NCI-H187 treated with DMSO at 0.1 percent for 48 hours (cell line): ENCODE measurements around the gene ZACN.
"Not testable (repeated sequence)": the region's sequence is repeated elsewhere in the genome, so short reads cannot be mapped to it uniquely, and the experiment has no call there.

Source experiments
- DNase-seq: peaks from one replicate; lab custom pipeline; 2025; lab: John Stamatoyannopoulos, UW

The ZACN gene

DNA sequence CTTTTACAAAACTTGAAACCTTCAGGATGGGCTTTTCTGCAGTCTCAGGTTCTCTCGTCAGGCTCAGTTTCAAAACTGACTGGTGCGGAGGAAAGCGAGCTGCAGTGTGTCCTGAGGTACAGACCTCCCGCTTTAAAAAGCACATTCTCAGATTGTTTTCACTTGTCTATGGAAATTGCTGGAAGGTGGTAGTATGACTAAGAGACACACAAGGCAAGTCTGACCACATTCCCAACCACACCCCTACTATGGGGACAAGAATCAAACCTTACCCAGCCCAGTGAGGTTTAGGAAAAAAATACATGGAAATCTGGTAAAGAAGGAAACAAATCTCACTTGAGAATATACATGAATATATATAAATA, 24.9 kb upstream of the ZACN start:
- no peak for DNase-seq

DNA sequence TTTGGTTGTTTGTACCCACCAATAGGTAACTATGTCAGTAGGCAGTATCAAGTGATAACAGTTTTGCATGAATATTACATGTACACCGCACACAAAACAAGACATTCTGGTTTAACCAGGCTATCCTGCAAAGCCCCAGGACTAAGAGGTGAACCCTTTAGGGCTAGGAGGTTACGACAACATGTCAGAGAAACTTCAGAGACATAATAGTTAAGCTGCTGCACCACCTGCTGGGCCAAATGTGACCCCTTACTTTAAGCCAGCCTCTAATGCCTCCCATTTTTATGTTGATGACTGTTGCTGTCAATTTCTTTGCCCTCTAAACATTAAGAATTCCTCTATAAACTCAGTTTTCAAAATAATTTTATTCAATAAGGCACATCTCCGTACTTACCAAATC, 22.1 kb upstream of the ZACN start:
- no peak for DNase-seq

DNA sequence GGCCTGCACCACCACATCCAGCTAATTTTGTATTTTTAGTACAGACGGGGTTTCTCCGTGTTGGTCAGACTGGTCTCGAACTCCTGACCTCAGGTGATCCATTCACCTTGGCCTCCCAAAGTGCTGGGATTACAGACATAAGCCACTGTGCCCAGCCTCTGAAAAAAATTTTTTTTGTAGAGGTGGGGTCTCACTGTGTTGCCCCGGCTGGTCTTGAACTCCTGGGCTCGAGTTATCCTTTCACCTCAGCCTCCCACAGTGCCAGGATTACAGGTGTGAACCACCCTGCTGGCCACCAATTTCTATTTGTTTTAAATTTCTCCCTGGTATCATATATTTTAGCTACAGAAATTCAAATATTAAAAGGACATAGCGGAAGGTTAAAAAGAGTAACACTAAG, 20.7 kb upstream of the ZACN start:
- not testable (repeated sequence) for DNase-seq

DNA sequence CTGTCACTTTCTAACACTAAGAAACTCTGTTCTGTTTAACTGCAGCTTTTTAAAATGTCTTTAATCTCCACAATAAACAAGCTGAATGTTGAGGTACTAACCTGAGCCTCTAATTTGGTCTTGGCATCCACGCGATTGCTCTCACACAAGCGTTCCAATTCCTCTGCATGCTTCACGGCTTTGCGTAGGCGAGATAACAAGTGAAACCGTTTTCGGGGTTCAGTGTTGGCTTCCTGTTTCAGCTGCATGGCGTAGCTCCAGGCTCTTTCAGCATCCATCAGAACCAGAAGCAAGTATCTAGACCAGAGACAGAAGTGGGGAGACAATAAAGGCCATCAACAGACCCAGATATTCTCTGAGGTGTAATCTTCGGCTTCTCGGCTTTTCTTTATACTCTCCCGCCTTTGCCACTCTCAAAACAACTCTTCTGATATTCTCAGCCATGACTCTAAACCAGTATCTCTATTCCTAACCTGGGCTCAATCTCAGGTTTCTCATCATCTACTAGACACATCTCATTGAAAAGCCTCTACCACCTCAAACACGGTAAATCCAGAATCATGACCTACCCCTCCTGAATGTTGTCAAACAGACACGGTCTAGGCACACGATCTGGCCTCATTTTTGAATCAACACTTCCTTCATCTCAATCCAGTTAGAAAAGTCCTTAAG, 15.0 kb upstream of the ZACN start:
- DNase-seq: no peak

DNA sequence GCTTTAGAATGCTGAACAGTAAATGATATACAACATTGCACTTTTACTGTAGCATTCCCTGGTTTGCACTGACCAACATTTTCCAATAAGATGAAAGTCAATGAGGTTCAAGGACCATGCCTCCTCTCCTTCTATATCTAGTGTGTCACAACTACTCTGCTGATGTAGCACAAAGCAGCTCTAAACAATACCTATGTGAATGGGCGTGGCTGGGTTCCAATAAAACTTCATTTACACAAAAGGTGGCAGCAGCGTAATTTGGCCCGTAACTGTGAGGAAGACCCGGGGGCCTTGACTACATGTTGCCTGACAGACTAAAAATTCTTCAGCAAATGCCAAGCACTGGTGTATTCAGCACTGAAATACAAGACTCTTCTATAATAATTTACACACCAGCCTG, 13.2 kb upstream of the ZACN start:
- no peak for DNase-seq

DNA sequence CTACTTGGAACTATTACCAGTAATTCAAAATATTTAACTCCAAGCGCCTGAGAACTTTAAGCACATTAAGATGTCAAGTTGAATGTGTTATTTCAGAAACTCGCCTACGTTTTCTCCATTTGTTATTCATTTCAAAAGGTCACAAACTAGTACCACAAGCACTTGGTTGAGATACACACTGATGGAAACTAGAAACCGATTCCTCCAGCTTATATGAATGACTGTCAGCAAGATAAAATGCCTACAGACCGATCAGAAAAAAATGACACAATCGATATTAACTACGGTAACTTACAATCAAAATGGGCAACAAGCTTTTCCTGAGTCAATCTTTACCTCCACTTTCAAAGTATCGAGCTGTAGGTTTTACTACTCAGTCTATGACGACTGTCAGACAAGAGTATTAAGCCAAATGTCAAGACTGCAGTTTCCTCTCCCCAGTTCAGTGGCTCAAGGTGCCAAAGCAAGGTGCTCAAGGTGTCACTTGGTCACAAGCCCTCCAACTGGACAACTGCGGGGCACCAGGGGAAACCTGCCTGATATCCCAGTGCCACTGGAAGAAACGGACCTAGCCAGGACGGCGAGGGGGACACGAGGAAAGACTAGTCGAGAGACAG, 7.3 kb upstream of the ZACN start:
- DNase-seq: no peak

DNA sequence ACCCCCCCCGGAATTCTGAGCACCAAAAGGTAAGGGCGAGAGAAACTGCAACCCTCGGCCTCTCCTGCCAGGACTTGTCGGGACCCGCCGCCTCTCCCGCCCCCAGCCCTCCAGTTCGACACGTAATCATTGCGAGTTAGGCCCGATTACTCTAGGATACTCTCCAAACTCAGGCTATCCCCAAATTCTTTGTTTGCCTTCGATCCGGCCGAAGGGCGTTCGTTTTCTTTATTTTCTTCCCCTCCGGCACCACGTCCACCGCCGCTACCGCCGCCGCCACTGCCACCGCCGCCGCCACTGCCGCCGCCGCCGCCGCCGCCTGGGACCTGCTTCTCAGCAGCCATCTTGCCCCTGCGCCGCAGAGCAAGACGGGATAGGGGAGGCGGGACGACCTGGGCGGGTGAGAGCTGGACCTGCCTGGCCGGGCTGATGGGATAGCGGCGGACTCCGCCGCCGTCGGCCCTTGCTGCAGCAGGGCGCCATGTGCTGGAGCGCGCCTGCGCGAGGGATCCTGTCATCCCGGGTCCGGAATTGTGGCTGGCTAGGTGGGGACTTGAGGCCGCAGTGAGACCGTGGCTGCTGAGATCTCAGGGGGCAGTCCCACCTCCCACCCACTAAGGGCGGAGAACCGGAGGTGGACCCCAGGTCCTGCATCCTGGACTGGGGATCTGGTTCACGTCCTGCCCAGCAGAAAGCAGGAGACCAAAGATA, 6.7 kb upstream of the ZACN start, which contains the start of gene SRP68:
Gene SRP68, minus strand, starts transcription at position 370 of the 711 bp plus-strand sequence. Its CDS starts 26 bp downstream, at position 344.
- DNase-seq: peak; percentile 47

DNA sequence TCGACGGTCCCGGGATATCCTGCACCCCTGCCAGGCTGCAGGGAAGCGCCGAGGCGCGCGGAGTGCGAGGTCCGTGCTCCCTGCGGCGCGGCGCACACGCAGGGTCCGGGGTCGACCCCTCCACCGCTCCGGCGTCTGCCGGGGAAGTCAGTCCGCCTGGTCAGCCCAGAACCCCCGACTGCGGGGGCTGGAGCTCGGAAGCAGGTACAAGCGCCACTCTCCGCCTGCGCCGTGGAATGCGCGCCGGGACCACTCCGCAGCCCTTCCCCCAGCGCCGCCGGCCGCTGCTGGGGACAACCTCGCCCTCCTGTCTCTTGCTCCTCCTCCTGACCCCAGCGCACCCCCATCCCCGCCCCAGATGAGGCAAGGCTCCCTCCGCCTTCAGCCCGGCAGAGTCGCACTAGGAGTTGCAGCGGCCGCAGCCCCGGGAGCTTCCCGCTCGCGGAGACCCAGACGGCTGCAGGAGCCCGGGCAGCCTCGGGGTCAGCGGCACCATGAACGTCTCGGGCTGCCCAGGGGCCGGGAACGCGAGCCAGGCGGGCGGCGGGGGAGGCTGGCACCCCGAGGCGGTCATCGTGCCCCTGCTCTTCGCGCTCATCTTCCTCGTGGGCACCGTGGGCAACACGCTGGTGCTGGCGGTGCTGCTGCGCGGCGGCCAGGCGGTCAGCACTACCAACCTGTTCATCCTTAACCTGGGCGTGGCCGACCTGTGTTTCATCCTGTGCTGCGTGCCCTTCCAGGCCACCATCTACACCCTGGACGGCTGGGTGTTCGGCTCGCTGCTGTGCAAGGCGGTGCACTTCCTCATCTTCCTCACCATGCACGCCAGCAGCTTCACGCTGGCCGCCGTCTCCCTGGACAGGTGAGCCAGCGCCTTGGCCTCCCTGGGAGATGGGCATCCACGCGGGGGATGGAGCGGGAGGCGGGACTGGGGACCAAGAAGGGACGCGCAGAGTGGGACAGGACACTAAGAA, 4.3 kb upstream of the ZACN start, which contains the start of gene GALR2:
Gene GALR2, plus strand, starts transcription at position 392 of the 974 bp plus-strand sequence. Its CDS starts 103 bp downstream, at position 495.
- DNase-seq: no peak

DNA sequence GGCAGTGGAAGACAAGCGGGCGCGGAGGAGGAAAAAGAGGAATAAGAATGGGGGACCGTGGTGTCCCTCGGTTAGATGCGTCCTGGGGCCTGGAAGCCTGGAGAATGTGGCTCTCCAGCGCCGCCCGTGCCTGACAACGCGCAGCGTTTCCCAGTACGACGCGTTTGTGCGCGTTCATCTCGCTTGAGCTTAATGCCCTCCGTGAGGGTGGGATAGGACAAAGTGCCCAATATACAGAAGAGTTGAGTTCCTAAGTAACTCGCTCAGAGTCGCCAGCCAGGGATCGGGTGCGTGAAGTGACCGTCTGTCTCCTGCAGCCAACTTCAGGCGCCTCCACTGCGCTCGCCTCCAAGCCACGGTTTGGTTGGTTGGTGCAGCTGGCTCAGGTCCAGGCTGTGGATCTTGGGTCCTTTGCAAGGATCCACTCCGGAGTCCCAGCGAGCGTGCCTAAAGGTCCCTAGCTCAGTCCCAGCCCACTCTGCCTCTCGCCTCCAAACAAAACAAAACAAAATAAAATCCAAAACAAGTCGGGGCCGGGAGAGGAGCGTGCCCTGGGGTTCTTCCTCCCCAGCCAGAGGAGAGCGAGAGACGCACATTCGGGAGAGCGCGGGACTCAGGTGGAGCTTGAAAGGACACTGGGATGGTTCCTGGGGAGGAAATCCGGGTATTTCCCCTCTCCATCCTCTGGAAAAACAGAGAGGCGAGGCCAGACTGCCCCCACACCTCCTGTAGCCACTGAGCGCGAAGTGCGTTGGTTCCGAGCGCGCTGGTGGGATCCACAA, 3.4 kb upstream of the ZACN start:
- DNase-seq: no peak

DNA sequence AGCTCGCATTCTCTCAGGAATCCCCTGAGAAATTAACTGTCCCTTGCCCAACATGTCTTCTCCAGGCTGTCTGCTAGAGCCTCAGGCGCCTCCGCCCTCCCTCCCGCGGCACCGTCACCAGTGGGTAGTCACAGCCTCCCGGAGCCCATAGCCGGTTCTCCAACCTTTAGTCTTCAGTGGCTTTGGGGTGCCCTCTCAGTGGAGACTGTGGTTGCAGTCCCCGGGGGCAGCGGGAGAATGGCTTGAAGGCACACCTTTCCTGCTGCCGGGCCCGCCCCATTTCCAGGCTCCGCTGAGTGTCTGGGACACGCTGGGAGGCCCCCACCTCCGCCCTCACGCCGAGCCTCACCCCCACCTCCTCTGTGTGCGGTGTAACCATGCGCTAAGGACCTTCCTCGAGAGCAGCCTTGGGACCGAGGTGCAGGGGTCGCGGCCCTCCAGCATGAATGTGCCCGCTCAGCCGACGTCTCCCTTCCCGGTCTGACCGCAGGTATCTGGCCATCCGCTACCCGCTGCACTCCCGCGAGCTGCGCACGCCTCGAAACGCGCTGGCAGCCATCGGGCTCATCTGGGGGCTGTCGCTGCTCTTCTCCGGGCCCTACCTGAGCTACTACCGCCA, 2.7 kb upstream of the ZACN start:
- no peak for DNase-seq

DNA sequence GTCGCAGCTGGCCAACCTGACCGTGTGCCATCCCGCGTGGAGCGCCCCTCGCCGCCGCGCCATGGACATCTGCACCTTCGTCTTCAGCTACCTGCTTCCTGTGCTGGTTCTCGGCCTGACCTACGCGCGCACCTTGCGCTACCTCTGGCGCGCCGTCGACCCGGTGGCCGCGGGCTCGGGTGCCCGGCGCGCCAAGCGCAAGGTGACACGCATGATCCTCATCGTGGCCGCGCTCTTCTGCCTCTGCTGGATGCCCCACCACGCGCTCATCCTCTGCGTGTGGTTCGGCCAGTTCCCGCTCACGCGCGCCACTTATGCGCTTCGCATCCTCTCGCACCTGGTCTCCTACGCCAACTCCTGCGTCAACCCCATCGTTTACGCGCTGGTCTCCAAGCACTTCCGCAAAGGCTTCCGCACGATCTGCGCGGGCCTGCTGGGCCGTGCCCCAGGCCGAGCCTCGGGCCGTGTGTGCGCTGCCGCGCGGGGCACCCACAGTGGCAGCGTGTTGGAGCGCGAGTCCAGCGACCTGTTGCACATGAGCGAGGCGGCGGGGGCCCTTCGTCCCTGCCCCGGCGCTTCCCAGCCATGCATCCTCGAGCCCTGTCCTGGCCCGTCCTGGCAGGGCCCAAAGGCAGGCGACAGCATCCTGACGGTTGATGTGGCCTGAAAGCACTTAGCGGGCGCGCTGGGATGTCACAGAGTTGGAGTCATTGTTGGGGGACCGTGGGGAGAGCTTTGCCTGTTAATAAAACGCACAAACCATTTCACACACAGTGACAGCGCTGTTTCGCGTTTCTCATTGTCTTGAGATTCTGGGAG, 2.0 kb upstream of the ZACN start:
- DNase-seq: no peak

DNA sequence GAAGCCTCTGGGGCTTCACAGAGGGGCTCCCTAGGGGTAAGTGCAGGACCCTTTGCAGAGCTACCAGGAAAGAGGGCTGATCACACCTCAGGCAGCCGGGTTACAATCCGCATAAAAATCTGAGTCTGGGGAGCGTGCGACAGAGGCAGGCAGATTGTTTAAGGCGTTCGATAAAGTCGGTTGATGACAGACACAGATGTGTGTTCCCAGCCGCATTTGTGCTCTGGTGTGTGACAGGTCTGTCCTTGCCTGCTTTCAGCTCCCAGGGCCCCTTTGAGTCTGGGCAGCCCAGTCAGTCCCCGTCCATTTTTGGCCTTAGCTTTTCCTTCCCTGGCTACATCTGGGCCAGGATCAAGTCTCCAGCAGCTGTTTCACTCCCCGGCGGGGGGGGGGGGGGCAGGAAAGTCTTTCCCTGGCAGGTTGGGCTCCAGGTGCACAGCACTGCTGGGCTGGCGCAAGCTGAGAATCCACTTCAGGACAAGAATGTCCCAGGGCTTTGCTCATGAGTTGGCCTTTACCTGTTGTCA, 1.3 kb upstream of the ZACN start:
- DNase-seq: no peak

DNA sequence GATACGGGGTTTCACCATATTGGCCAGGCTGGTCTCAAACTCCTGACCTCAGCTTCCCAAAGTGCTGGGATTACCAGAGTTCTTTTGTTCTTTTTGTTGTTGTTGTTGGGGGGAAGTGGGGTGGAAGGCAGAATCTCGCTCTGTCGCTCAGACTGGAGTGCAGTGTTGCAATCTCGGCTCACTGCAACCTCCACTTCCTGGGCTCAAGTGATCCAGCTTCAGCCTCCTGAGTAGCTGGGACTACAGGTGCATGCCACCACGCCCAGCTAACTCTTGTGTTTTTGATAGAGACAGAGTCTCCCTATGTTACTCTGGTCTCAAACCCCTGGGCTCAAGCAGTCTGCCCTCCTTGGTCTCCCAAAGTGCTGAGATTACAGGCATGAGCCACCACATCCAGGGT, 612 bp upstream of the ZACN start:
- not testable (repeated sequence) for DNase-seq

DNA sequence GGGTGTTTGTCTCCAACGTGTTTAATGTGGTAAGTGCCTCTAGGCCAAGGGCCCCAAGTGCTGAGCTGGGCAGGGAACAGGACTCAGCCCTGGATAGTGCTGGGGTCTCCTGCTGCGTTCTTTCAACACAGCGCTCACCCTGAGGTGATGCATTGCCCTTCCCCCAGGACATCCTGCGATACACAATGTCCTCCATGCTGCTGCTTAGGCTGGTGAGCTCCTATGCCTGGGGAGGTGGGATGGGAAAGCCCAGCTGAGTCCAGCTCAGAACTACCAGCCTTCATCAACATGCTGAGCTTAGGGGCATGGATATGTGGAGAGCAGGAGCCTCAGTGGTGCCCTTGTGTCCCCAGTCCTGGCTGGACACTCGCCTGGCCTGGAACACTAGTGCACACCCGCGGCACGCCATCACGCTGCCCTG, 563 bp downstream of the ZACN start:
- DNase-seq: no peak

DNA sequence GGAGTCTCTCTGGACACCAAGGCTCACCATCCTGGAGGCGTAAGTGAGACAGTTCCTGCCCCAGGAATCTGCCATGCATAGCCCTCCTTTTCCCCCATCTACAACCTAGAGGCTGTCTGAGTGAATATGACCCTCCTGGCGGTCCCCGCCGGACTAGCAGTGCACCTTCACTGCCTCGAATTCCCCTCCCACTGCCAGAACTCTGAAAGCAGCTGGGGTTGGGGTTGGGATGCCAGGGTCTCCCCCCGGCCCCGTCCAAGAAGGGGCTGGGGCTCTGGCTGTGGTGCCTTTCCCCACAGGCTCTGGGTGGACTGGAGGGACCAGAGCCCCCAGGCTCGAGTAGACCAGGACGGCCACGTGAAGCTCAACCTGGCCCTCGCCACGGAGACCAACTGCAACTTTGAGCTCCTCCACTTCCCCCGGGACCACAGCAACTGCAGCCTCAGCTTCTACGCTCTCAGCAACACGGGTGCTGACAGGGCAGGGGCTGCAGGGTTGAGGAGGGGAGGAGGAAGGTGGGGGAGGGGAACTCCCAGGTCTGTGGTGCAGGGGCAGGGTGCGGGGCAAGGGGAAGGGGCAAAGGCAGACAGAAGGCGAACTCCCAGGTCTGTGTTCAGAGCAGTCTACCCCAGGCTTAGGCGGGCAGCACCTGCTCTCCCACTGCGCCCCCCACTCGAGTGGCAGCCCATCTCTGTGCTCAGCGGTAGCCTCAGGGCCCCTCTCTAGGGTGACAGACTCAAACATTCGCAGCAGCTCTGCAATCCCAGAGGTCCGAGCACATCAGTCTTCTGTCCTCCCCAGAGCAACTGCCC, 1.2 kb downstream of the ZACN start:
- no peak for DNase-seq

DNA sequence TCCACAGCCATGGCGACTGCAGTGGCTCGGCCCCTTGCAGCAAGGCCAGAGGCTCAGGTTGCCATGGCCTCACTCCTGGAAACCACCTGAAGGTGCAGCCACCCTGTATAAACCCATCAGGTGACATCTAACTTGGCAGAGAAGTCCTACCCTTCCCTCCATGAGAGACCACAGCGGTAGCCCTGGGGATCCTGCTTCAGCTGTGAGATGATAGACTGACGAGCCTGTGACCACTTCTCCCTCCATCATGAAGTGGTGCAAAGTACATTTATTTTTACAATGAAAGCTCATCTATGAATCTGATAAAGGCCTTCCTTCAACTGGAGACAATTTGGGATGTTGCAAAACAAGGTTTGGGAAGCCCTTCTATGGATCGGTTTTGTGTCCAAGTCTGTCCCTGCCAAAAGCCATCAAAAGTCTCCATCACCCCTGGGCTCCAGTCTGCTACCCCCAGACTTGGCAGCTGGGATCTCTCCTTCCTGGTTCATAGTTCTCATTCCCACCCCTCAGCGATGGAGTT, 1.8 kb downstream of the ZACN start:
- no peak for DNase-seq

DNA sequence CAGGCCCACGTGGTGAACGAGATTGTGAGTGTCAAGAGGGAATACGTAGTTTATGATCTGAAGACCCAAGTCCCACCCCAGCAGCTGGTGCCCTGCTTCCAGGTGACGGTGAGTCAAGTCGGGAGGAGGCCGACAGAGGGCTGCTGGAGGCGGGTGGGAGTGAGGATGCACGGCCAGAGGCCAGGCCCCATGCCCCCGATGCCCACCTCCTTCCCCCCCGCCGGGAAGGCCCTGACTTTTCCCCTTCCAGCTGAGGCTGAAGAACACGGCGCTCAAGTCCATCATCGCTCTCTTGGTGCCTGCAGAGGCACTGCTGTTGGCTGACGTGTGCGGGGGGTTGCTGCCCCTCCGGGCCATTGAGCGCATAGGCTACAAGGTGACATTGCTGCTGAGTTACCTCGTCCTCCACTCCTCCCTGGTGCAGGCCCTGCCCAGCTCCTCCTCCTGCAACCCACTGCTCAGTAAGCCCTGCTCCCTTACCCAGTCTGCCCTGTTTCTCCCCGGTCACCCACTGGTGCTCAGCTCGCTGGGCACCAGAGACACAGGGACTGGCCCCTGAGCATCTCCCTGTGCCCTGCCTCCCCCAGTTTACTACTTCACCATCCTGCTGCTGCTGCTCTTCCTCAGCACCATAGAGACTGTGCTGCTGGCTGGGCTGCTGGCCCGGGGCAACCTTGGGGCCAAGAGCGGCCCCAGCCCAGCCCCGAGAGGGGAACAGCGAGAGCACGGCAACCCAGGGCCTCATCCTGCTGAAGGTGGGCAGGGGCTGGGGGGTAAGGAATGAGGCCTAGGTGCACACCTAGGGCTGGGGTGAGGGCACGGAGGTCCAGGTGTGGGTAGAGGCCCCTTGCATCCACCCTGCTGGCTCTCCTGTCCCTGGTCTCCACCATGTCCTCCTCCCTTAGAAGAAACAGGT, 2.6 kb downstream of the ZACN start:
- no peak for DNase-seq
